CD4-positive, alpha-beta T cell treated with Interferon gamma for 1 hour (primary cell): ENCODE measurements around the gene PRKD2.

Source experiments
- DNase-seq: peaks from one replicate; pipeline ENCODE4 v3.0.0-alpha.2; 2020

PRKD2 gene

DNA sequence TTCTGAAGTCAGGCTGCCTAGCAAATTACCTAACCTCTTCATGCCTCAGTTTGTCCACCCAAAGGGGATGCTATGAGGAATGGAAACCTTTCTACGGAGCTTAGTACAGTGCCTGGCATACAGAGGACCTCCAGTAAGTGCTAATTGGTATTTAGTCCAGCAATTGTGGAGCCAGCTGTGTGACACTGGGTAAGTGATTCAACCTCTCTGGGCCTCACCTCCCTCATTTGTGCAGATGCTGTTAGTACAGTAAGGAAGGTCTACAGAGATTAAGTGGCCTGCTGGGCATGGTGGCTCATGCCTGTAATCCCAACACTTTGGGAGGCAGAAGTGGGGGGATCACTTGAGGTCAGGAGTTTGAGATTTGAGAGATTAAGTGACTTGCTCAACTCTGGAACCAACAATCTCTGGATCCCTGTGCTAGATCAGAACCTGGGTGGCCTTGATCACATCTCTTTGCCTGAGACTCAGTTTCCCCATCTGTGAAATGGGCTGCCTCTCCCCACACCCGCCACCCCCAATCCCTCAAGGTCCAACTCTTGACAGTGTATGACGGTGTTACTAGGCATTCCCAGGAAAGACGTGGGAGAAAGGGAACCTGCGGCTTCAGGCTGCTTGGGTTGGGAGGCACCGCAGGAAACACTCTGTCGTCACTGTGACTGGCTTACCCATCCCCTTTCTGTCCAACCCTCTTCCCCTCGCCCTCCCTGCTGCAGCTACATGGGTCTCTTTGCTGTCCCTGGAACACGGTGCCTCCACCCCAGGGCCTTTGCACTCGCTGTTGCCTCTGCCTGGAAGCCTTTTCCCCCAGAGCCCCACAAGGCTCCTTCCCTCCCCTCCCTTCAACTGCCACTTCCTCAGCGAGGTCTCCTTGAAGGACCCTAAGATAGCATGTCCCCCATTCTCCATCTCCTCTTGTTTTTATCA, 18.3 kb downstream of the PRKD2 start:
- no peak for DNase-seq

DNA sequence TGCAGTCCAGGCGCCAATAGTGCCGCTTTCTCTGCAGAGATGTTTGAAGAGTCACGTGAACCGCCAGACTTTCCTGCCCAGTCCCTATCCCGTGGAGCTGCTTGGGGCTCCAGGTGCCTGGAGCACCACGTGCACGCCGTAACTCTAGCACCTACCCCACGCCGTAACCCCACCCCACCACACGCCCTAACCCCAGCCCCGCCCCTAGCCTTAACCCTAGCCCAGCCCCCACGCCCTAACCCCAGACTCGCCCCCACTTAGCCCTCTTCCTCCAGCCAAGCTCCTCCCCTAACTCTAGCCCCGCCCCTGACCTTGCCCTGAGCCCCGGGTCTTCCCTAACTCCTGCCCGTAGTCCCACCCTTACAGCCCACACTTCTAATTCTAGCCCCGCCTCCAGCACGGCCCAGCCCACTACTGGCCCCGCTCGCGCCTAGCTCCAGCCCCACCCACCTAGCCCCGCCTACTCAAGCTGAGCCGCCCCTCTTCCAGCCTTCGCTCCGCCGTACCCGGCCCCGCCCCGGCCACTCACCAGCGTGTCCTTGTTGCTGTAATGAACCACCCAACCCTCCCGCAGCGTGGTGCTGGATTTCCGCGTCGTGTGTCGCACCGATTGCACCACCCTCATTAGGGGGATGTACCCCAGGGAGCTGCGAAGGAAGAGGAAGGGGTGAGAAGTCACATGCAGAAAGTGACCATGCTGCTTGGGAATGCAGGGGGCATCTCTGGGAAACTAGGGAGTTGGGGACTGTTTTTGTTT, 19.5 kb downstream of the PRKD2 start:
- DNase-seq: peak; percentile 18

DNA sequence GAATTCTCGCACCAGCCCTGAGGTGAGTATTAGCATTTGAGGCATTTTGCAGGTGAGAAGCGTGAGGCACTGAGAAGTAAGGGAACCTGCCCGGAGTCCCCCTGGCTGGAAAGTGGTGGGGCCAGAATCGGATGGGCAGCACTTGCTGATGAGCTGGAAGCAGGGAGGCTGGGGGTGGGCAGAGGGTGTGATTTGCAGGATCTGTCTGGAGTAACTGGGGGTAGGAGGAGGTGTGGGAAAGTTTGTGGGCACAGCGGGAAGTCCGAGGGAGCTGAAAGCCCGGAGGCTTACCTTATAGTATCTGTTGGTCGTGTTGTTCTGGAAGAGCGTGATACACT, 20.1 kb downstream of the PRKD2 start:
- no peak for DNase-seq

DNA sequence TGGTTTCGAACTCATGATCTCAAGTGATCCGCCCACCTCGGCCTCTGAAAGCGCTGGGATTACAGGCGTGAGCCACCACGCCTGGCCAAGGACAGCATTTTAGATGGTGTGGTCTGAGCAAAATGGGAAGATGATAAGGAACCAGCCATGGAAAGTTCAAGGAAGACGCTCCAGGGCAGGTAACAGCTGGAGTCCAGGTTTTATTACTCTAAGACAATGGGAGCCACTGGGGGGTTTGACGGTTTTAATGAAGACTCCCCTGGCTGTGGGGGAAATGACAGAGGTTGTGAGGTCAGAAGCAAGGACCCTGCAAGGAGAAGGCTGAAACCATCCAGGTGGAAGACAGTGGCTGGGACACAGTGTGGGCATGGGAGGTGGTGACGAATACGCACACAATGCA, 20.9 kb downstream of the PRKD2 start:
- DNase-seq: no peak

DNA sequence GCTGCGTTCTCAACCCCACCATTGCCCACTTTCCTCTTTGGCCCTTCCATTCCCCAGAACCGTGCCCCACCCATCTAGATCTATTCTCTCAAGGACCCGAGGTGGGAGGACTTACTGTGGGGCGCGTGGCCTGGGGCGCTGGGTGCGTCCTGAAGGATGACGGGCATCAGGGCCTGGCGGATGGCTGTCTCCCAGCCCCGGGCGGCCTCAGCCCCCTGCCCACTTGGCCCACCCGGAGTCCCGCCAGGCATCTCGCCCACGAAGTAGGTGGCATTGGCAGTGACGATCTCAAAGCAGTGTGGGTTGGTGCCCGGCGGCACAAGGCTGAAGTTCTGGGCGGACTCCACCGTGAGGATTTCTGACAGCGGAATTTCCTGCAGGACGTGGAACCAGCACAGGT, 23.2 kb downstream of the PRKD2 start:
- DNase-seq: no peak

DNA sequence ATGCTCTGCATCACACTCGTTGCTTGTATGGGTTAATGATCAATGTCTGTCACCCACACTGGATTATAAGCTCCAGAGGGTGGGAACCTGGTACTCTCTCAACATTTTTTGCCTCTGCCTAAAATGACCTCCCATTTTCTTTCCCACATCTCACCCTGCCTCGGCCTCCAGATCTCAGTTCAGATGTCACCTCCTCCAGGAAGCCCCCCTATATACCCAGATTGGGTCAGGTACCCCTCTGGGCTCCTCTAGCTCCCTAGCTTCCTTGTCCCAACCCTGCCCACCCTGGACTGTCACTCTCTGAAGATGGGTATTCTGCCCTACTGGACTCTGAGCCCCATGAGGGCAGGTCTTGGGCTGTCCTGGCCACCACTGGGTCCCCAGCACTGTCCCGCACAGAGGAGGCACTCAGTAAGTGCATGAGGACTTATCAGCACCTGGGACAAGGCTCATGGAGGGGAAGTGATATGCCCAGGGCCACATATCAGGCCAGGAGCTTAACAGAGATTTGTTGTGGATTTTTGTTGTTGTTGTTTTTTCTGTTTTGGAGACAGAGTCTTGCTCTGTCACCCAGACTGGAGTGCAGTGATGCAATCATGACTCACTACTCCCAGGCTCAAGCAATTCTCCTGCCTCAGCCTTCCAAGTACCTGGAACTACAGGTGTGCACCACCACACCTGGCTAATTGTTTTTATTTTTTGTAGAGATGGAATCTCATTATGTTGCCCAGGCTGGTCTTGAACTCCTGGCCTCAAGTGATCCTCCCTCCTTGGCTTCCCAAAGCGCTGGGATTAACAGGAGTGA, 23.8 kb downstream of the PRKD2 start:
- DNase-seq: no peak

DNA sequence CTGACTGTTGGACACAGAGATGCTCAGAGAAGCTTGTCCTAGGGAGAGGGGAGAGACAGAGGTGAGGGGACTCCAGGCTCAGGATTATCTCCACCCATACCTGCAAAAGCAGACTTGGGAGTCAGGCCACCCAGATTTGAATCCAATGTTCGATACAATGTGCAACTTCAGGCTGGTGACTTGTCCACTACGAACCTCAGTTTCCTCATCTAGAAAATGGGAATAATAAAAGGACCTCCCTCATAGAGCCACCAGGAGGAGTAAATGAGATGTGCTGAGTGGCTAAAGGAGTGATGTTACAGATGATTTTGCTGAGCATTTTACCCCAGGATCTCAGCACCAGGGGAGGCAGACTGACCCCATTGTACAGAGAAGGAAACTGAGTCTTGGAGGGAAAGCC, 25.0 kb downstream of the PRKD2 start:
- no peak for DNase-seq

DNA sequence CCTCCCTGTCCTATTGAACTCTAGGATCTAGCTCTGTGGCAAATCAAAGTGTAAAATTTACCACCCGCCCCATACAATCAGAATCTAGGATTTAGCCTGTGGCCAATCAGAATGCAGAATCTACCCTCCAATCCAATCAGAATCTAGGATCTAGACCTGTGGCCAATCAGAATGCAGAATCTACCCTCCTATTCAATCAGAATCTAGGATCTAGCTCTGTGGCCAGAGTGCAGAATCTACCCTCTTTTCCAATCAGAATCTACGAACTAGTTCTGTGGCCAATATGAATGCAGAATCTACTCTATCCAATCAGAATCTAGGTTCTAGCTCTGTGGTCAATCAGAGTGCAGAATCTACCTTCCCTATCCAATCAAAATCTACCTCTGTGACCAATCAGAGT, 25.8 kb downstream of the PRKD2 start:
- no peak for DNase-seq

DNA sequence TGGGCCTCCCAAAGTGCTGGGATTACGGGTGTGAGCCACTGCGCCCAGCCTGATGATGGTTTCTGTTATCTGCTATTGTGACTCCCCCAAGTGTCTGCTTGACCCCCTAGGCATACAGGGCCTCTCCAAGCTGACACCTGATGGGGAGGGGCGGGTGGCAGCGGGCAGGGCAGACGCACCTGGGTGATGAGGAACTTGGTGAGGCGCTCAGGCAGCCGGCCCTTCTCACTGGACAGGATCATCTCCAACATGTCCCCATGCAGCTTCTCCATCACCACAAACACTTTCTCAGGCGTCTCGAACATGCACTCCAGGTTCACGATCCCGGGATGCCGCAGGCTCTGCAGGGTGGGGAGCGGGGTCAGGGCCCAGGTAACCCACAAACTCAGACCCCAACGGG, 27.6 kb downstream of the PRKD2 start:
- no peak for DNase-seq

DNA sequence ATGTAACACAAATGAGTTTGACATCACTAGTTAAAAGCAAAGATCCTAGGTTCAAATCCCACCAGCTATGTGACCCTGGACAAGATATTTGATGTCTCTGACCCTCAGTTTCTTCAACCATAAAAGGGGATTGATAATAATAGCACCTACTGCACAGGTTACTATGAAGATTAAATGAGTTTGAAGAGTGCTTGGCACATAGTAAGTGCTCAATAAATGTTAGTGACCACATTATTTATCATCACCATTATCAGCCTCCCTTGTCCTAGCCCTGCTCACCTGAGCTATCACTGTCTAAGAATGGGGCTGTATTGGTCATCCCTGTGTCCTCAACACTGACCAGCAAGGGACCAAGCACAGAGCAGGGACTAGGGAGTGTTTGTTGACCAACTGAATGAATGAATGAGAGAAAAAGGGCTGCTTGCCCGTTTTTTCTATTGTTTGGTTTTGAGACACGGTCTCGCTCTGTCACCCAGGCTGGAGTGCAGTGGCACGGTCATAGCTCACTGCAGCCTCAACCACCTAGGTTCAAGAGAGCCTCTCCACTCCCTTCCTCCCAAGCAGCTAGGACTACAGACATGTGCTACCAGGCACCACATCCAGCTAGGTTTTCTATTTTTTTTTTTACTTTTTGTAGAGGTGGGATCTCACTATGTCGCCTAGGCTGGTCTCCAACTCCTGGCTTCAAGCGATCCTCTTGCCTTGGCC, 29.3 kb downstream of the PRKD2 start:
- no peak for DNase-seq

DNA sequence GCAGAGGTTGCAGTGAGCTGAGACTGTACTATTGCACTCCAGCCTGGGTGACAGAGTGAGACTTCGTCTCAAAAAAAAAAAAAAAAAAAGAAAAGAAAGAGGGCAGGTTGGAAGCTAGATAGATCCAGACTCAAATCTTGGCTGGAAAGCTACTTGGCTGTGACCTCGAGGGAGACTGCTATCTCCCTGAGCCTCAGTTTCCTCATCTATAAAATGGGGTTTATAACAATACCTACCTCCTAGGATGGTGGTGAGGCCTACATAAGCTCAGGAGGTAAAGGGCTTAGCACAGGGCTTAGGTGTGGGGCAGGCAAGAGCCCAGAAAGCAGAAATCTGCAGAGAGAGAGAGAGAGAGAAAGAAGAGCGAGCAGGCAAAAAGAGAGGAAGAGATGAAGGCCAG, 31.7 kb downstream of the PRKD2 start:
- DNase-seq: no peak

DNA sequence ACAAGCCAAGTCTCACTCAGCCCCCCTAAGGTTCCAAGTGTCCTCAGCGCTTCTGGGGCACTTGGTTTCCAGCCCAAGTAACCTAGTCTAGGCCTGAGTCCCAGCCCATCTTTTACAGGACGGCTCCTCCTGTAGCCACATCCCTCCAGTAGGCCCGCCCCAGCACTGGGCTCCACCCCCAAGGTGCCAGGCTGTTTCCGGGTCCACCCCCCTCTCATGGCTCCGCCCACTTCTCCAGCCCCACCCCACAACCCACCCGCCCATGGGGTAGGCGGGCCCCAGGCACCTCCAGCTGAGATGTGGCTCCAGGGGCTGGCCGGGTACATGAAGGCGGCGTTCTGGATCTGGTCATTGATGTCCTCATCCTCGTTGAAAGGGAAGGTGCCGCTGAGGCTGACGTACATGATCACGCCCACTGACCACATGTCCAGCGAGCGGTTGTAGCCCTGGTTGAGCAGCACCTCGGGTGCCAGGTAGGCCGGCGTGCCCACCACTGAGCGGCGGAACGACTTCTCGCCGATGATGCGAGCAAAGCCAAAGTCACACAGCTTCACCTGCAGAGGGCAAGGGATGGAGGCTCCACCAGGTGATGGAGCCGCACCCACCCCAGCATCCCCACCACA, 38.7 kb downstream of the PRKD2 start:
- DNase-seq: peak; percentile 67

DNA sequence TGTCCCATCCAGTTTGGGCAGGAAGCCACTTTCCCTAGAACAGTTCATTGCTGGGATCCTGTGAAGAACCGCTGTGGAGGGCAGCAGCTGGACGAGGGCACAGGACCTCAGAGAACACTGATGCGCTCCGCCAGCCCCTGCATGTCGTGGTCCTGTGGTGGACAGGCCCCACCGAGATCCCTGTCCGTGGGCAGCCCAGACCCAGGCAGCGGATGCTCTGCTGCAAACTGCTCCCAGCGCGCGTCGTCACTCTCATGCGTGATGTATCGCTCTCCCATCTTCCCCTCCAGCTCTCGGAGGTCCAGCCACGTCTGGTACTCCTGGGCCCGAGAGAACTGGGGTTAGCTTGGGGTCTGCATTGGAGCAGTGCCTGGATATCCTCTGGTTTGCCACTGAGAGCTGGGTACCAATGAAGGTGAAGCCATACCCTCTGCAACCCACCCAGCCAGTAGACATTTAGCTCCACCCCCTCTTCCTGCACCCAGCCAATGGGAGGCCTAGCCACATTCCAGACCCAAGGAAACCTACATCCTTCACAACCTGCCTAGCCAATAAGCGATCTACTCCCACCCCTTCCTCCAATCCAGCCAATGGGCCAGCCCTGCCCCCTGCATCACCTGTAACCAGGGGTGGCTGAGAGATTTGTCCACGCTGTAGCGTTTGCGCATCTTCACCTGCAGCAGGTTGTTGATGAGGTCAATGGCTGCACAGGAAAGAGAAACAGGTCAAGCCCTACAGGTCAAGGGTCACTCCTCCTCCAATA, 42.3 kb downstream of the PRKD2 start:
- DNase-seq: no peak

DNA sequence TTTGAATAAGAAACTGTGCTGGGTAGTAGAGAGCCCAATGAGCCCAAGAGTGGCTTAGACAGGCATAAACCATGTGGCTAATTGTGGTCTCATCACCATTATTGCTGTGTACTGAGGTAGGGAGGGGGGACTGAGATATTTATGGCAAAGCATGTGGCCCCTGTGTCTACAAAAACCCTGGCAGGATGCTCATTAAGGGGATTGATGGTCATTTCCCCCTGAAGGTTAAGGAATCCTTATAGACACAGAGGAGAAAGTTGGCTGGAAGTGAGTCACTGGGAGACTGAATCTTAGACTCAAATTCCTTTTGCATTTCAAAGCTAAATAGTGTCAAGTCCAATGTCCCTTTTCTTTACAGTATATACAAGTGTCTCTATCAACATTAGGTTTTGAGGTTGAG, 46.1 kb downstream of the PRKD2 start:
- DNase-seq: no peak

DNA sequence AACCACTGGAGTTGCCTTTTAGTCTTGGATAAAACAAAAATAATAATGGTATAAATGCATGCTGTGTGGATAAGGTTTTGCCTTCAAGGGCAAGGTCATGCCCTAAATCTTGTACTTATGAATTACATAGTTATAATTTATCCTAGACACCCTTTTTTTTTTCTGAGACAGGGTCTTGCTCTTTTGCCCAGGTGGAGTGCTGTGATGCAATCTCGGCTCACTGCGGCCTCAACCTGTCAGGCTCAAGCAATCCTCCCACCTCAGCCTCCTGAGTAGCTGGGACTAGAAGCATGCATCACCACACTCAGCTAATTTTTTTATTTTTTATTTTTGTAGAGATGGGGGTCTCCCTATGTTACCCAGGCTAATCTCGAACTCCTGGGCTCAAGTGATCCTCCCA, 48.3 kb downstream of the PRKD2 start:
- no peak for DNase-seq

DNA sequence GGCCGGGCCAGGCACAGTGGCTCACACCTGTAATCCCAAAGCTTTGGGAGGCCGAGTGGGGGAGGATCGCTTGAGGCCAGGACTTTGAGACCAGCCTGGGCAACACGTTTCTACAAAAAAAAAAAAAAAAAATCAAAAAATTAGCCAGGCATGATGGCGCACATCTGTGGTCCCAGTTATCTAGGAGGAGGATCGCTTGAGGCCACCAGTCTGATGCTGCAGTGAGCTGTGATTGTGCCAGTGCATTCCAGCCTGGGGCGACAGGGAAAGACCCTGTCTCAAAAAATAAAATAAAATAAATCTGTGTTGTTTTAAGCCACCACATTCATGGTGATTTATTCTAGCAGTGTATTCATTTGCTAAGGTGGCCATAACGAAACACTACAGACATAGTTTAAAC, 51.8 kb downstream of the PRKD2 start:
- DNase-seq: no peak

DNA sequence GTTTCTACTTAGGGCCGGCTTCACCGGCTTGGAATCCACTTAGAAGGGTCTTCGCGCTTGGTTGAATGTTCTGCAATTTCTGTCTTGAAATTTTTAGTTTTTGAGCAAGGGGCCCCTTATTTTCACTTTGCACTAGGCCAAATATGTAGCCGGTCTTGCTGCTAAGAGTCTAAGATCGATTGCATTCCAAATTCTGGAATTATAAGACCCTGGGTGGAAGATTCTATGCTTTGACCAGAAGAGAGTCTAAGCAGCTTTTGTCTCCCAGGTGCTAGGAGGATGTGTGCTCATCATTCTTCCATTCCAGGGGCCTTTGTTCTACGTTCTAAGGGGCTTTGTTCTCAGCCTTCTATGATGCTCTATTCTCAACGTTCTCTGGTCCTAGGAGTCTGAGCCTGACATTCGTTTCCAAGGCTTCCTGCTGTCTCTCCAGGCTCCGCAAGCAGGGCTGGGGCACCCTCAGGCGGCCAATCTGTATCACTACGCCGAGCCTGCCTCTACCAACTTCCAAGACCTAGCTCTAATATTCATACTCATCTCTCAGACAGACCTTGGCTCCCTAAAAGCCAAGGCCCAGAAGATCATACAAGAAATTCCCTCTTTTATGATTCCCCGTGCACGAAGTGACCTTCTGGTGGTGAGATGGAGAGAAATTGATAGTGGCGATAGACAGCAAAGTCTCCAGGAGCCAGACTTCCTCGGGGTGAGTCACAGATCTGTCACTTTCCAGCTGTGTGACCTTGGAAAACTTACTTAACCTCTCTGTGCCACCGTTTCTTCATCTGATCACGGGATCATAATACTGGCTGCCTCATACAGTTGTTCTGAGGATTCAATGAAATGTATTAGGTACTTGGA, 55.0 kb downstream of the PRKD2 start:
- DNase-seq: peak; percentile 80

DNA sequence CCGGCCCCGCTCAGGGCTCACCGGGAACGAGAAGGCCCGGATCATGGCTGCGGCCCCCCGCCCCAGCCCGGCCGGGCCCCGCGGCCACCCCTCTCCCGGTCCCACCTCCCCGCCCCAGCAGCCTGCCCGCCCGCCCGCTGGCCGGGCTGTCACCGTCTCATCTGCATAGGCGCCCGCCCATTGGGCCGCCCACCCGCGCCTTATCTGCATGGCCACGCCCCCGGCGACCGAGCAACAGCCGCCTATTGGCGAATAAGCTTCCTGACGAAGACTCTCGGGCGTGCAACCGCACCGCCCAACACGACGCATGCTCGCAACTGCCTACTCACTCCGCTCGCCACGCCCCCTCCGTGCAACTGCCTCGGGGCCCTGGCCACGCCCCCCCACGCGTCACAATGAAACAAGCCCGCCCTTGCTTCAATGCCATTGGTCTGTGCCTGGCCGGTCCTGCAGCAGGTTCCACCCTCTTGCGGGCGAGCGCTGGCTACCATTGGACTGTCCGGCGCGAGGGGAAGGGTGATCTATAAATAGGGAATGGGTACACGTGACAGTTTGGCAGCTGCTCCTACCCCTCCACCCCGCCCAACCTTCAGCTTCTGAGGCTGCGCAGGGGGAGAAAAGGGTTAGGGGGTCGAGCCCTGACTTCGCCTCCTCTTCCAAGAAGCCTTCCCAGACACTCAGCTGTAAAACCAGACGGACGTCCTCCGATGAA, 55.7 kb downstream of the PRKD2 start, which contains the start of gene DACT3:
DACT3 (minus strand) TSS at position 163 of the 712 bp plus-strand sequence; CDS start at position 45, 118 bp downstream.
- peak; percentile 100 for DNase-seq

DNA sequence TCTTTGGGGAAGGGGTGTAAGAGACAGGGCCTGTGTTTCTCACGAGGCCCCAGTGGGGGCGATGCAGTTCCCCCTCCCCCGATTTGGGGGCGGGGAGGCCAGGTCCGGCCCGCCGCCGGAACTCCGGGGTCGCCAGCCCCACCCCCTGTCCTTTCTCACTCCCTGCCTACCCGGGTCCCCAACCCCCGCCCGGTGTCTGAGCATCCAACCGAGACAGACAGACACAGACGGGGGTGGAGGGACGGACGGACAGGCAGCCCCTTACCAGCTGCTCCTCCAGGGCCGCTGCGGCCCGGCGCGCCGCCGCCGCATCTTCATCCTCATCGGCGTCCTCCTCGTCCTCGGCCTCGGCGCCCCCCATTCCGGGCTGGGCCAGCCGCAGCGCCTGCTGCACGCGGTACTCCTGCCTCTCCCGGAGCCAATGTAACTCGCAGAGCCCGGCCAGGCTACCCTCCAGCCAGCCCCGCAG, 56.3 kb downstream of the PRKD2 start:
- DNase-seq: no peak
